ENCODE results near the gene AJUBA.

Gene AJUBA

GRCh38 chr14:22982477-22983245, at the start of gene AJUBA:
Gene AJUBA, minus strand, starts transcription at chr14:22982551. Its CDS starts 285 bp downstream, at chr14:22982266.
- Histone ChIP-seq H3K27ac (ENCODE audit: low read depth, low read length) (peak within 1 kb of the TSS; percentile 68), H3K4me1 (ENCODE audit: control insufficient read depth, insufficient read depth, low read length, unreplicated experiment) (peaks cover 25% of the 10 kb centered on the region), H3K36me3 (ENCODE audit: insufficient read depth, low read length) (no peaks in the 10 kb centered on the region), H3K4me3 (ENCODE audit: low read depth, low read length) (peak within 1 kb of the TSS; percentile 85), H3K27me3 (ENCODE audit: insufficient read depth, low read length) (no peaks in the 10 kb centered on the region), H3K79me2 (ENCODE audit: control insufficient read depth, insufficient read depth, low read length, unreplicated experiment) (peaks cover 46% of the 10 kb centered on the region), H2AFZ (ENCODE audit: low read length, unreplicated experiment) (peak within 1 kb of the TSS; percentile 84)

- Histone ChIP-seq H3K79me2 (ENCODE audit: control insufficient read depth, insufficient read depth, low read length, unreplicated experiment) (peaks cover 43% of the 10 kb centered on the region), H3K36me3 (ENCODE audit: insufficient read depth, low read length) (peaks cover 31% of the 10 kb centered on the region), H3K4me1 (ENCODE audit: control insufficient read depth, insufficient read depth, low read length, unreplicated experiment) (peaks cover 32% of the 10 kb centered on the region), H3K27me3 (ENCODE audit: insufficient read depth, low read length) (no peaks in the 10 kb centered on the region), H3K4me3 (ENCODE audit: low read depth, low read length) (no peak overlapping the region), H2AFZ (ENCODE audit: low read length, unreplicated experiment) (no peak overlapping the region), H3K27ac (ENCODE audit: low read depth, low read length) (no peak overlapping the region)
These were observed 48.6 kb upstream of the AJUBA start for GRCh38 chr14:23030936-23031335.

- no peak overlapping the region for H2AFZ ChIP-seq (ENCODE audit: low read length, unreplicated experiment)
- no peak overlapping the region for H3K27ac ChIP-seq (ENCODE audit: low read depth, low read length)
- no peaks in the 10 kb centered on the region for H3K27me3 ChIP-seq (ENCODE audit: insufficient read depth, low read length)
- H3K4me1 ChIP-seq (ENCODE audit: control insufficient read depth, insufficient read depth, low read length, unreplicated experiment): peaks cover 24% of the 10 kb centered on the region
- peaks cover 35% of the 10 kb centered on the region for H3K79me2 ChIP-seq (ENCODE audit: control insufficient read depth, insufficient read depth, low read length, unreplicated experiment)
- H3K36me3 ChIP-seq (ENCODE audit: insufficient read depth, low read length): peaks cover 34% of the 10 kb centered on the region
- no peak overlapping the region for H3K4me3 ChIP-seq (ENCODE audit: low read depth, low read length)
These were observed 46.4 kb upstream of the AJUBA start for GRCh38 chr14:23028799-23029198.

GRCh38 chr14:23025151-23025814, 42.9 kb upstream of the AJUBA start:
- Histone ChIP-seq H3K27ac (ENCODE audit: low read depth, low read length) (no peak overlapping the region), H2AFZ (ENCODE audit: low read length, unreplicated experiment) (no peak overlapping the region), H3K36me3 (ENCODE audit: insufficient read depth, low read length) (peaks cover 17% of the 10 kb centered on the region; the same call in 1 of the 2 replicates), H3K4me1 (ENCODE audit: control insufficient read depth, insufficient read depth, low read length, unreplicated experiment) (peaks cover 8% of the 10 kb centered on the region), H3K79me2 (ENCODE audit: control insufficient read depth, insufficient read depth, low read length, unreplicated experiment) (peaks cover 10% of the 10 kb centered on the region), H3K4me3 (ENCODE audit: low read depth, low read length) (no peak overlapping the region), H3K27me3 (ENCODE audit: insufficient read depth, low read length) (no peaks in the 10 kb centered on the region)

GRCh38 chr14:23024612-23025075, 42.3 kb upstream of the AJUBA start:
- H3K36me3 ChIP-seq (ENCODE audit: insufficient read depth, low read length): peaks cover 17% of the 10 kb centered on the region; the same call in 1 of the 2 replicates
- no peak overlapping the region for H3K27ac ChIP-seq (ENCODE audit: low read depth, low read length)
- no peak overlapping the region for H3K4me3 ChIP-seq (ENCODE audit: low read depth, low read length)

GRCh38 chr14:23023795-23024152, 41.4 kb upstream of the AJUBA start:
- Histone ChIP-seq H3K79me2 (ENCODE audit: control insufficient read depth, insufficient read depth, low read length, unreplicated experiment) (peaks cover 2% of the 10 kb centered on the region), H3K4me1 (ENCODE audit: control insufficient read depth, insufficient read depth, low read length, unreplicated experiment) (peaks cover 1% of the 10 kb centered on the region), H3K4me3 (ENCODE audit: low read depth, low read length) (no peak overlapping the region), H2AFZ (ENCODE audit: low read length, unreplicated experiment) (no peak overlapping the region), H3K36me3 (ENCODE audit: insufficient read depth, low read length) (peaks cover 10% of the 10 kb centered on the region; the same call in 1 of the 2 replicates), H3K27me3 (ENCODE audit: insufficient read depth, low read length) (no peaks in the 10 kb centered on the region), H3K27ac (ENCODE audit: low read depth, low read length) (no peak overlapping the region)

More at GRCh38 chr14:23024612-23025075, 42.3 kb upstream of the AJUBA start:
- no peak overlapping the region for H2AFZ ChIP-seq (ENCODE audit: low read length, unreplicated experiment)
- H3K27me3 ChIP-seq (ENCODE audit: insufficient read depth, low read length): no peaks in the 10 kb centered on the region
- peaks cover 8% of the 10 kb centered on the region for H3K4me1 ChIP-seq (ENCODE audit: control insufficient read depth, insufficient read depth, low read length, unreplicated experiment)
- peaks cover 10% of the 10 kb centered on the region for H3K79me2 ChIP-seq (ENCODE audit: control insufficient read depth, insufficient read depth, low read length, unreplicated experiment)

GRCh38 chr14:23023022-23023794, 40.9 kb upstream of the AJUBA start:
- Histone ChIP-seq H3K27ac (ENCODE audit: low read depth, low read length) (no peak overlapping the region), H2AFZ (ENCODE audit: low read length, unreplicated experiment) (no peak overlapping the region), H3K79me2 (ENCODE audit: control insufficient read depth, insufficient read depth, low read length, unreplicated experiment) (no peaks in the 10 kb centered on the region), H3K36me3 (ENCODE audit: insufficient read depth, low read length) (peaks cover 5% of the 10 kb centered on the region; the same call in 1 of the 2 replicates), H3K27me3 (ENCODE audit: insufficient read depth, low read length) (no peaks in the 10 kb centered on the region), H3K4me1 (ENCODE audit: control insufficient read depth, insufficient read depth, low read length, unreplicated experiment) (no peaks in the 10 kb centered on the region), H3K4me3 (ENCODE audit: low read depth, low read length) (no peak overlapping the region)

GRCh38 chr14:23021889-23022442, 39.6 kb upstream of the AJUBA start:
- H3K4me1 ChIP-seq (ENCODE audit: control insufficient read depth, insufficient read depth, low read length, unreplicated experiment): no peaks in the 10 kb centered on the region
- H3K36me3 ChIP-seq (ENCODE audit: insufficient read depth, low read length): peaks cover 5% of the 10 kb centered on the region; the same call in 1 of the 2 replicates
- H3K27ac ChIP-seq (ENCODE audit: low read depth, low read length): no peak overlapping the region
- H2AFZ ChIP-seq (ENCODE audit: low read length, unreplicated experiment): no peak overlapping the region
- no peaks in the 10 kb centered on the region for H3K27me3 ChIP-seq (ENCODE audit: insufficient read depth, low read length)
- no peak overlapping the region for H3K4me3 ChIP-seq (ENCODE audit: low read depth, low read length)
- no peaks in the 10 kb centered on the region for H3K79me2 ChIP-seq (ENCODE audit: control insufficient read depth, insufficient read depth, low read length, unreplicated experiment)

GRCh38 chr14:23021434-23021833, 39.1 kb upstream of the AJUBA start:
- H3K4me3 ChIP-seq (ENCODE audit: low read depth, low read length): no peak overlapping the region
- H2AFZ ChIP-seq (ENCODE audit: low read length, unreplicated experiment): no peak overlapping the region
- H3K4me1 ChIP-seq (ENCODE audit: control insufficient read depth, insufficient read depth, low read length, unreplicated experiment): no peaks in the 10 kb centered on the region
- H3K36me3 ChIP-seq (ENCODE audit: insufficient read depth, low read length): peaks cover 5% of the 10 kb centered on the region; the same call in 1 of the 2 replicates
- H3K27ac ChIP-seq (ENCODE audit: low read depth, low read length): no peak overlapping the region
- no peaks in the 10 kb centered on the region for H3K27me3 ChIP-seq (ENCODE audit: insufficient read depth, low read length)
- no peaks in the 10 kb centered on the region for H3K79me2 ChIP-seq (ENCODE audit: control insufficient read depth, insufficient read depth, low read length, unreplicated experiment)

Measured in ACC112 (cell line).